ENCODE measurements around the gene SLC33A1. TPM values are rescaled to one million over a fixed set of nuclear protein-coding genes. Genes with fewer than 3 reads are reported as not detected.
"Not testable (repeated sequence)": the region's sequence is repeated elsewhere in the genome, so short reads cannot be mapped to it uniquely, and the experiment has no call there.

The SLC33A1 gene
- total RNA-seq, 1 experiment from 2014 or later: 23.3 TPM

DNA sequence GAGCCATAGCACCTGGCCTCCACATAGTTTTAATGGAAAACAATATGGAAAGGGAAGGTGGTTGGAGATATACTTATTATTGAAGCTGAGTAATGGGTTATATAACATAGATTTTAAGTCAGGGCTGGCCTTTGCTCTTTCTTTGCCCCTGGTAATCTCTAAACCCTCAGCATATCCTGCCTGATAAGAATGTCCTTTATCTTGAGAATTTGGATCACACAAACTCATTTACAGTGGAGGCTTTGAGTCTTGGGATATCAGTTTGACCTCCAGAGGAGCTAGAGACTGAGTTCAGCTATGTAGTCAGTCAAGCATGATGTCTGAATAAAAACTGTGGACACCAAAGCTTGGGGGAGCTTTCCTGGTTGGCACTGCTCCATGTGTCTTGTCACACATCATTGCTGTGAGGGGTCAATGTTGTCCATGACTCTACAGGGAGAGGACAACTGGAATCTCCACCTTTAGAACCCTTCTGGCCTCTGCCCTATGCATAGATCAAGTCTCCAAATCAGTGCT is 39.1 kb downstream of the SLC33A1 start:
- CTCF ChIA-PET: interaction anchor here (1.7 kb wide), 1 partner anchor 9 kb away, joined by 10 read pairs; the partner anchor contains the start of gene C3orf33
- Histone ChIP-seq H3K79me2 (ENCODE audit: insufficient read depth, low read length) (no peaks in the 10 kb centered on the region), H3K4me1 (ENCODE audit: control insufficient read depth in 1 of 2, insufficient read depth in 2 of 2, low read length in 2 of 2) (no peaks in the 10 kb centered on the region), H3K36me3 (ENCODE audit: control insufficient read depth in 1 of 2, insufficient read depth in 2 of 2, low read length in 2 of 2) (no peaks in the 10 kb centered on the region), H3K4me2 (ENCODE audit: low read length) (no peak overlapping the region), H3K27me3 (ENCODE audit: insufficient read depth, low read length) (no peaks in the 10 kb centered on the region), H3K9me3 (ENCODE audit: control insufficient read depth in 1 of 2, insufficient read depth in 1 of 2, low read depth in 1 of 2, low read length in 2 of 2) (no peaks in the 10 kb centered on the region), H3K4me3 (replicated peaks in 1 of 2; ENCODE audit: low read depth in 1 of 2, low read length in 2 of 2) (no peak overlapping the region), H2AFZ (ENCODE audit: low read depth, low read length, poor library complexity, severe bottlenecking) (no peak overlapping the region), H4K20me1 (ENCODE audit: insufficient read depth) (no peaks in the 10 kb centered on the region), H3K9me2 (ENCODE audit: insufficient read depth) (no peaks in the 10 kb centered on the region), H3K9ac (ENCODE audit: low read length) (no peak overlapping the region), H3K27ac (ENCODE audit: low read depth, low read length) (no peak overlapping the region)
- no peak for DNase-seq (ENCODE audit: low read depth, low spot score)
- no peak for ATAC-seq
- TF ChIP-seq, protein P1, sequence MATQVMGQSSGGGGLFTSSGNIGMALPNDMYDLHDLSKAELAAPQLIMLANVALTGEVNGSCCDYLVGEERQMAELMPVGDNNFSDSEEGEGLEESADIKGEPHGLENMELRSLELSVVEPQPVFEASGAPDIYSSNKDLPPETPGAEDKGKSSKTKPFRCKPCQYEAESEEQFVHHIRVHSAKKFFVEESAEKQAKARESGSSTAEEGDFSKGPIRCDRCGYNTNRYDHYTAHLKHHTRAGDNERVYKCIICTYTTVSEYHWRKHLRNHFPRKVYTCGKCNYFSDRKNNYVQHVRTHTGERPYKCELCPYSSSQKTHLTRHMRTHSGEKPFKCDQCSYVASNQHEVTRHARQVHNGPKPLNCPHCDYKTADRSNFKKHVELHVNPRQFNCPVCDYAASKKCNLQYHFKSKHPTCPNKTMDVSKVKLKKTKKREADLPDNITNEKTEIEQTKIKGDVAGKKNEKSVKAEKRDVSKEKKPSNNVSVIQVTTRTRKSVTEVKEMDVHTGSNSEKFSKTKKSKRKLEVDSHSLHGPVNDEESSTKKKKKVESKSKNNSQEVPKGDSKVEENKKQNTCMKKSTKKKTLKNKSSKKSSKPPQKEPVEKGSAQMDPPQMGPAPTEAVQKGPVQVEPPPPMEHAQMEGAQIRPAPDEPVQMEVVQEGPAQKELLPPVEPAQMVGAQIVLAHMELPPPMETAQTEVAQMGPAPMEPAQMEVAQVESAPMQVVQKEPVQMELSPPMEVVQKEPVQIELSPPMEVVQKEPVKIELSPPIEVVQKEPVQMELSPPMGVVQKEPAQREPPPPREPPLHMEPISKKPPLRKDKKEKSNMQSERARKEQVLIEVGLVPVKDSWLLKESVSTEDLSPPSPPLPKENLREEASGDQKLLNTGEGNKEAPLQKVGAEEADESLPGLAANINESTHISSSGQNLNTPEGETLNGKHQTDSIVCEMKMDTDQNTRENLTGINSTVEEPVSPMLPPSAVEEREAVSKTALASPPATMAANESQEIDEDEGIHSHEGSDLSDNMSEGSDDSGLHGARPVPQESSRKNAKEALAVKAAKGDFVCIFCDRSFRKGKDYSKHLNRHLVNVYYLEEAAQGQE (IDR thresholded peaks at IDR 0.05; ENCODE audit: low read depth): no peak
- TF ChIP-seq, protein P2, sequence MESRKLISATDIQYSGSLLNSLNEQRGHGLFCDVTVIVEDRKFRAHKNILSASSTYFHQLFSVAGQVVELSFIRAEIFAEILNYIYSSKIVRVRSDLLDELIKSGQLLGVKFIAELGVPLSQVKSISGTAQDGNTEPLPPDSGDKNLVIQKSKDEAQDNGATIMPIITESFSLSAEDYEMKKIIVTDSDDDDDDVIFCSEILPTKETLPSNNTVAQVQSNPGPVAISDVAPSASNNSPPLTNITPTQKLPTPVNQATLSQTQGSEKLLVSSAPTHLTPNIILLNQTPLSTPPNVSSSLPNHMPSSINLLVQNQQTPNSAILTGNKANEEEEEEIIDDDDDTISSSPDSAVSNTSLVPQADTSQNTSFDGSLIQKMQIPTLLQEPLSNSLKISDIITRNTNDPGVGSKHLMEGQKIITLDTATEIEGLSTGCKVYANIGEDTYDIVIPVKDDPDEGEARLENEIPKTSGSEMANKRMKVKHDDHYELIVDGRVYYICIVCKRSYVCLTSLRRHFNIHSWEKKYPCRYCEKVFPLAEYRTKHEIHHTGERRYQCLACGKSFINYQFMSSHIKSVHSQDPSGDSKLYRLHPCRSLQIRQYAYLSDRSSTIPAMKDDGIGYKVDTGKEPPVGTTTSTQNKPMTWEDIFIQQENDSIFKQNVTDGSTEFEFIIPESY (IDR thresholded peaks at IDR 0.05; ENCODE audit: extremely low read depth, insufficient replicate concordance, low read length): no peak
- TF ChIP-seq CTCF (IDR thresholded peaks at IDR 0.05 in 2 of 3, conservative IDR thresholded peaks at IDR 0.05 in 1 of 3; ENCODE audit: borderline replicate concordance in 1 of 3, insufficient read depth in 1 of 3, low read depth in 2 of 3, low read length in 2 of 3) (no peak), ZNF274 (IDR thresholded peaks at IDR 0.05; ENCODE audit: low read depth, low read length) (no peak), CBX3 (IDR thresholded peaks at IDR 0.05; ENCODE audit: low read depth) (no peak), EGR1 (IDR thresholded peaks at IDR 0.05; ENCODE audit: low read depth) (no peak)
- POLR2A ChIA-PET: no interaction called here
- RAD21 ChIA-PET (ENCODE audit: low non-redundant PET in 1 of 2, low total read pairs in 2 of 2, uncharacterized antibody in 2 of 2, unreplicated experiment in 2 of 2): no interaction called here
- BruUV-seq (replicated peaks): no TSS peak
- intact Hi-C loops (cut with micrococcal nuclease): no loop called here

DNA sequence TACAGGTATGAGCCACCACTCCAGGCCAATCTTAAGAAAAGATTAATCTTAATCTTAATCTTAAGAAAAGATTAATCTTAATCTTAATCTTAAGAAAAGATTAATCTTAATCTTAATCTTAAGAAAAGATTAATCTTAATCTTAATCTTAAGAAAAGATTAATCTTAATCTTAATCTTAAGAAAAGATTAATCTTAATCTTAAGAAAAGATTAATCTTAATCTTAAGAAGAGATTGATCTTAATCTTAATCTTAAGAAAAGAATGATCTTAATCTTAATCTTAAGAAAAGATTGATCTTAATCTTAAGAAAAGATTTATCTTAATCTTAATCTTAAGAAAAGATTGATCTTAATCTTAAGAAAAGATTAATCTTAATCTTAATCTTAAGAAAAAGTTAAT is 41.0 kb downstream of the SLC33A1 start:
- CTCF ChIA-PET; H3K27me3 ChIP-seq (ENCODE audit: insufficient read depth, low read length); H3K4me3 ChIP-seq (replicated peaks in 1 of 2; ENCODE audit: low read depth in 1 of 2, low read length in 2 of 2); H3K4me2 ChIP-seq (ENCODE audit: low read length); intact Hi-C loops (cut with micrococcal nuclease); ATAC-seq; H2AFZ ChIP-seq (ENCODE audit: low read depth, low read length, poor library complexity, severe bottlenecking); H3K36me3 ChIP-seq (ENCODE audit: control insufficient read depth in 1 of 2, insufficient read depth in 2 of 2, low read length in 2 of 2); H3K9me2 ChIP-seq (ENCODE audit: insufficient read depth); RAD21 ChIA-PET (ENCODE audit: low non-redundant PET in 1 of 2, low total read pairs in 2 of 2, uncharacterized antibody in 2 of 2, unreplicated experiment in 2 of 2); DNase-seq (ENCODE audit: low read depth, low spot score); H3K79me2 ChIP-seq (ENCODE audit: insufficient read depth, low read length); H3K9me3 ChIP-seq (ENCODE audit: control insufficient read depth in 1 of 2, insufficient read depth in 1 of 2, low read depth in 1 of 2, low read length in 2 of 2); H3K4me1 ChIP-seq (ENCODE audit: control insufficient read depth in 1 of 2, insufficient read depth in 2 of 2, low read length in 2 of 2); H3K27ac ChIP-seq (ENCODE audit: low read depth, low read length); H4K20me1 ChIP-seq (ENCODE audit: insufficient read depth); POLR2A ChIA-PET; BruUV-seq (replicated peaks); H3K9ac ChIP-seq (ENCODE audit: low read length): not testable (repeated sequence)

Data from HCT116 (cell line).